Gastrocnemius medialis (tissue), 4 donors: Measurements from ENCODE around the gene EFS.

Source experiments
- CTCF ChIP-seq, 5 experiments: fragments of 450-650 bp in 3 of 5; fragments of 200-600 bp in 2 of 5; sonication (generic) in 2 of 5; IDR thresholded peaks in 4 of 5; conservative IDR thresholded peaks in 1 of 5; 1 replicate in 4 of 5; 2 replicates in 1 of 5; pipeline ENCODE4 v1.5.1; 2016 to 2019; ENCODE audit warnings: antibody characterized with exemption in 5 of 5, mild to moderate bottlenecking in 3 of 5, moderate library complexity in 3 of 5
- POLR2A ChIP-seq, 2 donors: fragments of 450-650 bp; IDR thresholded peaks; one replicate each; pipeline ENCODE4 v1.6.1; 2017; ENCODE audit warnings: antibody characterized with exemption in 2 of 2, mild to moderate bottlenecking in 2 of 2, moderate library complexity in 2 of 2

GRCh38 chr14:23365036-23365731 is at the start of gene EFS:
- TF ChIP-seq POLR2A (IDR thresholded peaks at IDR 0.05) (no peak), CTCF (IDR thresholded peaks at IDR 0.05 in 4 of 5, conservative IDR thresholded peaks at IDR 0.05 in 1 of 5) (no peak)
